ENCODE data around the gene NIT2. TPM values are rescaled to one million over a fixed set of nuclear protein-coding genes. Genes with fewer than 3 reads are reported as not detected.

NIT2 gene
- total and polyA plus RNA-seq, 10 of the 15 experiments (the other 5 are each of a cell fraction or from before 2014, with no cell fraction given): 49.3 to 215 (median 76.4) TPM

- intact Hi-C loops (cut with micrococcal nuclease; ENCODE audit: unreplicated experiment): loop anchor here (10.0 kb wide), 1 partner anchor 404 kb away; no protein-coding TSS in a partner anchor
- FAIRE-seq: no peak
These were observed 24.1 kb upstream of the NIT2 start for GRCh38 chr3:100310355-100310965.

GRCh38 chr3:100311011-100311410 lies 23.5 kb upstream of the NIT2 start:
- no peak overlapping the region for H3K4me3 ChIP-seq
- H3K27me3 ChIP-seq (replicated peaks in 1 of 2; ENCODE audit: control insufficient read depth in 2 of 2, insufficient read depth in 2 of 2, low read length in 1 of 2): no peaks in the 10 kb centered on the region
- no peaks in the 10 kb centered on the region for H3K9me3 ChIP-seq (replicated peaks; ENCODE audit: control insufficient read depth, insufficient read depth, low read length)
- H3K4me1 ChIP-seq (ENCODE audit: control insufficient read depth, insufficient read depth, low read length): no peaks in the 10 kb centered on the region
- BruUV-seq (replicated peaks): no TSS peak
- ChIA-PET SMC1A (ENCODE audit: uncharacterized antibody, unreplicated experiment) (no interaction called here), CTCF (no interaction called here), POLR2A (no interaction called here), RAD21 (ENCODE audit: unreplicated experiment) (no interaction called here)
- peaks cover 0 to 4% of the 10 kb centered on the region in 2 experiments; a peak in 1 of 4 replicates for H3K36me3 ChIP-seq (ENCODE audit: control insufficient read depth in 2 of 2, insufficient read depth in 2 of 2, low read length in 1 of 2)
- H3K27ac ChIP-seq (ENCODE audit: control insufficient read depth, insufficient read depth): no peak overlapping the region
- DNase-seq (ENCODE audit: low read depth, low spot score): no peak
- no peaks in the 10 kb centered on the region for H3K79me2 ChIP-seq (ENCODE audit: control insufficient read depth, insufficient read depth, low read length)
- no peak overlapping the region for H3K4me2 ChIP-seq (ENCODE audit: control insufficient read depth, insufficient read depth)
- H2AFZ ChIP-seq (ENCODE audit: control insufficient read depth, low read depth, low read length): no peak overlapping the region
- ATAC-seq: no peak
- 74% methylated on average over 2 of the region's 2 CpGs for WGBS (ENCODE audit: insufficient coverage, insufficient replicate concordance, low lambda C conversion rate, missing lambda C conversion rate)
- no peak overlapping the region for H3K9ac ChIP-seq (ENCODE audit: control insufficient read depth, insufficient read depth, low read length)
- intact Hi-C loops (cut with micrococcal nuclease; ENCODE audit: unreplicated experiment) (loop anchor here (10.0 kb wide), 1 partner anchor 404 kb away; no protein-coding TSS in a partner anchor), in situ Hi-C loops (cut with MboI) (loop anchor here (5.0 kb wide), 1 partner anchor 281 kb away; no protein-coding TSS in a partner anchor)
- no peaks in the 10 kb centered on the region for H4K20me1 ChIP-seq (ENCODE audit: control insufficient read depth, insufficient read depth)
- FAIRE-seq: no peak
- TF ChIP-seq RELA (IDR thresholded peaks at IDR 0.05; ENCODE audit: borderline replicate concordance, partially characterized antibody): no peak
- TF ChIP-seq IRF5 (IDR thresholded peaks at IDR 0.05; ENCODE audit: borderline replicate concordance): no peak
- TF ChIP-seq TCF3 (IDR thresholded peaks at IDR 0.05; ENCODE audit: borderline replicate concordance, insufficient read depth, low read depth, low read length): no peak
- TF ChIP-seq NFIC (IDR thresholded peaks at IDR 0.05; ENCODE audit: low read depth, low read length): no peak
- TF ChIP-seq E4F1 (IDR thresholded peaks at IDR 0.05; ENCODE audit: borderline replicate concordance, partially characterized antibody): no peak
- TF ChIP-seq PAX5 (IDR thresholded peaks at IDR 0.05; ENCODE audit: borderline replicate concordance, low read depth, low read length): no peak
- no peak for TF ChIP-seq STAT1 (conservative IDR thresholded peaks at IDR 0.05)
- TF ChIP-seq RB1 (IDR thresholded peaks at IDR 0.05; ENCODE audit: borderline replicate concordance): no peak
- no peak for TF ChIP-seq DPF2 (IDR thresholded peaks at IDR 0.05)
- no peak for TF ChIP-seq BMI1 (IDR thresholded peaks at IDR 0.05; ENCODE audit: borderline replicate concordance)
- TF ChIP-seq IRF3 (IDR thresholded peaks at IDR 0.05): no peak
- no peak for TF ChIP-seq HCFC1 (IDR thresholded peaks at IDR 0.05; ENCODE audit: low read length)

More at GRCh38 chr3:100310355-100310965, 24.1 kb upstream of the NIT2 start:
- Histone ChIP-seq H3K9ac (ENCODE audit: control insufficient read depth, insufficient read depth, low read length) (no peak overlapping the region), H3K27me3 (replicated peaks in 1 of 2; ENCODE audit: control insufficient read depth in 2 of 2, insufficient read depth in 2 of 2, low read length in 1 of 2) (no peaks in the 10 kb centered on the region), H3K27ac (ENCODE audit: control insufficient read depth, insufficient read depth) (no peak overlapping the region), H2AFZ (ENCODE audit: control insufficient read depth, low read depth, low read length) (no peak overlapping the region), H3K4me1 (ENCODE audit: control insufficient read depth, insufficient read depth, low read length) (no peaks in the 10 kb centered on the region), H3K79me2 (ENCODE audit: control insufficient read depth, insufficient read depth, low read length) (no peaks in the 10 kb centered on the region), H4K20me1 (ENCODE audit: control insufficient read depth, insufficient read depth) (no peaks in the 10 kb centered on the region), H3K36me3 (ENCODE audit: control insufficient read depth in 2 of 2, insufficient read depth in 2 of 2, low read length in 1 of 2) (peaks cover 0 to 4% of the 10 kb centered on the region in 2 experiments; a peak in 1 of 4 replicates), H3K4me3 (no peak overlapping the region), H3K9me3 (replicated peaks; ENCODE audit: control insufficient read depth, insufficient read depth, low read length) (no peaks in the 10 kb centered on the region), H3K4me2 (ENCODE audit: control insufficient read depth, insufficient read depth) (no peak overlapping the region)
- ATAC-seq: no peak
- POLR2A ChIA-PET: no interaction called here
- TF ChIP-seq YY1 (IDR thresholded peaks at IDR 0.05; ENCODE audit: low read depth, low read length): no peak
- DNase-seq (ENCODE audit: low read depth, low spot score): no peak
- RAD21 ChIA-PET (ENCODE audit: unreplicated experiment): no interaction called here
- SMC1A ChIA-PET (ENCODE audit: uncharacterized antibody, unreplicated experiment): no interaction called here
- CTCF ChIA-PET: interaction anchor here (0.6 kb wide), 1 partner anchor 66 kb away, joined by 3 read pairs; no protein-coding TSS in a partner anchor
- no TSS peak for BruUV-seq (replicated peaks)
- 100% methylated on average over 3 of the region's 3 CpGs for WGBS (ENCODE audit: insufficient coverage, insufficient replicate concordance, low lambda C conversion rate, missing lambda C conversion rate)
- in situ Hi-C loops (cut with MboI): loop anchor here (5.0 kb wide), 1 partner anchor 282 kb away; no protein-coding TSS in a partner anchor
